HepG2 (cell line): Measurements from ENCODE around the gene POLR2J. TPM values are rescaled to one million over a fixed set of nuclear protein-coding genes. Genes with fewer than 3 reads are reported as not detected.

Source experiments
- ATAC-seq: fragments of 200-7000 bp; cut with Tn5 transposase; 3 replicates; pipeline ENCODE4 v1.9.1; 2020; ENCODE audit warnings: mild to moderate bottlenecking, moderate library complexity
- BruUV-seq: library from RNA; stranded (reverse); fragments of 400-500 nt; replicated peaks from 2 replicates; lab custom pipeline; 2021; lab: Mats Ljungman, UMichigan
- CTCF ChIA-PET: fragments of 300-600 bp; formaldehyde crosslinking; extraction: SDS; loops from one replicate; lab custom pipeline; 2021; ENCODE audit warnings: low total read pairs, inconsistent platforms, low intra/inter-chr PET ratio; lab: Yijun Ruan, JAX
- POLR2A ChIA-PET: fragments of 350-600 bp; sonication (Branson Sonifier 250); formaldehyde crosslinking; loops from one replicate; lab custom pipeline; 2020; ENCODE audit warnings: antibody characterized with exemption, inconsistent platforms; lab: Yijun Ruan, JAX
- DNase-seq: peaks from one replicate; pipeline ENCODE4 v3.0.0-alpha.2; 2015; ENCODE audit warnings: low spot score
- FAIRE-seq: peaks from 3 replicates; lab custom pipeline; 2011; peaks lifted over from hg19 to GRCh38; lab: Jason Lieb, UNC
- H2AFZ ChIP-seq: one replicate; pipeline ENCODE4 v1.6.1; 2011; ENCODE audit warnings: low read length, inconsistent platforms
- H3K27ac ChIP-seq: fragments of 300-600 bp; 3 replicates; pipeline ENCODE4 v1.8.0; 2011; ENCODE audit warnings: mixed run types, mild to moderate bottlenecking, mixed read lengths, low read length, inconsistent platforms; ENCODE audit not compliant: insufficient read depth; ENCODE audit errors: extremely low read length
- H3K27me3 ChIP-seq, 2 experiments: fragments of 200-600 bp in 1 of 2; 2 replicates in 1 of 2; 3 replicates in 1 of 2; pipeline versions ENCODE4 v1.6.0 to v1.8.0; 2011; ENCODE audit warnings: low read length in 2 of 2, mild to moderate bottlenecking in 2 of 2, moderate library complexity in 2 of 2, inconsistent platforms in 1 of 2; ENCODE audit not compliant: insufficient read depth in 2 of 2, control insufficient read depth in 1 of 2
- H3K36me3 ChIP-seq, 2 experiments: fragments of 200-600 bp in 1 of 2; replicated peaks in 1 of 2; 2 replicates in 1 of 2; 3 replicates in 1 of 2; pipeline versions ENCODE4 v1.5.1 to v1.8.0; 2011; ENCODE audit warnings: low read length in 2 of 2, inconsistent platforms in 1 of 2; ENCODE audit not compliant: insufficient read depth in 2 of 2, control insufficient read depth in 1 of 2
- H3K4me1 ChIP-seq: 2 replicates; pipeline ENCODE4 v1.5.1; 2012; ENCODE audit warnings: low read length, inconsistent platforms; ENCODE audit not compliant: insufficient read depth
- H3K4me2 ChIP-seq: 2 replicates; pipeline ENCODE4 v1.6.0; 2011; ENCODE audit warnings: low read depth, low read length, inconsistent platforms
- H3K4me3 ChIP-seq, 3 experiments: fragments of 200-600 bp in 1 of 3; sonication (generic), shearing (Covaris generic) in 1 of 3; replicated peaks in 1 of 3; 2 replicates each; pipeline ENCODE4 v1.5.1; 2011 to 2016; ENCODE audit warnings: low read length in 3 of 3, inconsistent platforms in 2 of 3, low read depth in 2 of 3, mild to moderate bottlenecking in 2 of 3, control low read depth in 1 of 3, mixed read lengths in 1 of 3; ENCODE audit not compliant: insufficient read depth in 1 of 3
- H3K79me2 ChIP-seq: one replicate; pipeline ENCODE4 v1.6.1; 2011; ENCODE audit warnings: low read length, inconsistent platforms; ENCODE audit not compliant: insufficient read depth
- H3K9ac ChIP-seq: 2 replicates; pipeline ENCODE4 v1.6.0; 2011; ENCODE audit warnings: mild to moderate bottlenecking, low read depth, low read length, inconsistent platforms; ENCODE audit not compliant: insufficient read depth
- H3K9me3 ChIP-seq: 2 replicates; pipeline ENCODE4 v1.5.1; 2012; ENCODE audit warnings: mild to moderate bottlenecking, low read length
- H4K20me1 ChIP-seq: 2 replicates; pipeline ENCODE4 v1.6.0; 2011; ENCODE audit warnings: inconsistent platforms, mild to moderate bottlenecking, low read length, moderate library complexity; ENCODE audit not compliant: insufficient read depth
- AGO1 ChIP-seq: fragments of 200-400 bp; formaldehyde crosslinking; IDR thresholded peaks from 2 replicates; pipeline ENCODE4 v1.6.1; 2017; ENCODE audit warnings: mild to moderate bottlenecking, low read depth, low read length, moderate library complexity; ENCODE audit not compliant: poor library complexity, severe bottlenecking
- HDAC2 ChIP-seq: sonication (generic); formaldehyde crosslinking; IDR thresholded peaks from 2 replicates; pipeline ENCODE4 v1.4.0; 2020; ENCODE audit warnings: missing genetic modification reagents
- HNRNPK ChIP-seq: fragments of 200-400 bp; formaldehyde crosslinking; IDR thresholded peaks from 2 replicates; pipeline ENCODE4 v1.6.1; 2018; ENCODE audit warnings: low read length, low read depth, moderate library complexity, mild to moderate bottlenecking; ENCODE audit not compliant: poor library complexity, severe bottlenecking
- KLF11 ChIP-seq: IDR thresholded peaks from 2 replicates; pipeline ENCODE4 v1.6.1; 2016; ENCODE audit warnings: missing compliant biosample characterization
- KLF12 ChIP-seq: sonication (generic); formaldehyde crosslinking; IDR thresholded peaks from 2 replicates; pipeline ENCODE4 v1.4.0; 2020; ENCODE audit warnings: missing genetic modification reagents, borderline replicate concordance
- PHF21A ChIP-seq: sonication (generic); formaldehyde crosslinking; IDR thresholded peaks from 2 replicates; pipeline ENCODE4 v1.5.0; 2020; ENCODE audit warnings: mild to moderate bottlenecking, missing genetic modification reagents
- RORA ChIP-seq: sonication (generic); formaldehyde crosslinking; IDR thresholded peaks from 2 replicates; pipeline ENCODE4 v1.5.0; 2020; ENCODE audit warnings: mild to moderate bottlenecking, missing genetic modification reagents, moderate library complexity
- RXRB ChIP-seq: IDR thresholded peaks from 2 replicates; pipeline ENCODE4 v1.6.1; 2016; ENCODE audit warnings: borderline replicate concordance, missing genetic modification reagents, missing compliant biosample characterization
- SP2 ChIP-seq: sonication (generic); formaldehyde crosslinking; IDR thresholded peaks from 2 replicates; pipeline ENCODE4 v1.5.1; 2020; ENCODE audit warnings: mild to moderate bottlenecking, missing genetic modification reagents
- TAF1 ChIP-seq: sonication (generic); formaldehyde crosslinking; IDR thresholded peaks from 2 replicates; pipeline ENCODE4 v1.4.0; 2020; ENCODE audit warnings: missing genetic modification reagents
- XRCC5 ChIP-seq: fragments of 200-400 bp; formaldehyde crosslinking; optimal IDR thresholded peaks from 2 replicates; pipeline ENCODE3; 2017; ENCODE audit warnings: mild to moderate bottlenecking, low read length
- ZMYM4 ChIP-seq: sonication (generic); formaldehyde crosslinking; IDR thresholded peaks from 2 replicates; pipeline ENCODE4 v1.8.1; 2023; ENCODE audit warnings: mild to moderate bottlenecking, missing genetic modification reagents
- ZNF264 ChIP-seq: sonication (generic); formaldehyde crosslinking; IDR thresholded peaks from 2 replicates; pipeline ENCODE4 v1.4.0; 2020; ENCODE audit warnings: missing genetic modification reagents
- ZNF331 ChIP-seq: sonication (generic); formaldehyde crosslinking; IDR thresholded peaks from 2 replicates; pipeline ENCODE4 v1.4.0; 2020; ENCODE audit warnings: missing genetic modification reagents
- ZNF772 ChIP-seq: sonication (generic); formaldehyde crosslinking; IDR thresholded peaks from 2 replicates; pipeline ENCODE4 v1.5.0; 2020; ENCODE audit warnings: mild to moderate bottlenecking, missing genetic modification reagents
- ZSCAN31 ChIP-seq: sonication (generic); formaldehyde crosslinking; IDR thresholded peaks from 2 replicates; pipeline ENCODE4 v1.5.0; 2020; ENCODE audit warnings: low read depth, mild to moderate bottlenecking, missing genetic modification reagents
- WGBS: methylation state at CpG from one replicate; pipeline ENCODE4 v1.1.6; 2017; ENCODE audit warnings: low lambda C conversion rate; 5-methylcytosine and 5-hydroxymethylcytosine counted together
- in situ Hi-C: cut with HindIII; loops from 2 replicates; pipeline ENCODE4 v1.10.0; 2017; ENCODE audit warnings: low pct_unique_long_range_greater_than_20kb; ENCODE audit not compliant: extremely low pct_ligation_motif_present
- intact Hi-C: fragments of 100-400 bp; cut with micrococcal nuclease; formaldehyde crosslinking; loops from one replicate; pipeline ENCODE4 v1.10.0; 2022; ENCODE audit not compliant: unreplicated experiment
- polyA plus RNA-seq, 8 experiments: library from polyadenylated mRNA; depleted of rRNA in 3 of 8; stranded (reverse) in 7 of 8; unstranded in 1 of 8; fragments of >200 nt; fragmentation: Illumina TruSeq in 4 of 8; extraction: Trizol in 4 of 8; gene quantifications; 2 replicates each; pipeline versions ENCODE4 v1.2.1 to v1.2.3, GENCODE V29; 2011 to 2016; ENCODE audit warnings: low read depth in 4 of 8, missing spikeins in 1 of 8, mixed read lengths in 1 of 8; ENCODE audit not compliant: insufficient read depth in 1 of 8
- total RNA-seq, 5 experiments: library from RNA; depleted of rRNA; stranded (reverse); fragments of >200 nt; fragmentation: Illumina TruSeq; extraction: Trizol; gene quantifications; 2 replicates each; pipeline ENCODE4 v1.2.3, GENCODE V29; 2016; ENCODE audit warnings: low read depth in 1 of 5
- TF ChIP-seq, protein P1 (sequence below): IDR thresholded peaks from 2 replicates; pipeline ENCODE4 v1.6.1; 2018; ENCODE audit warnings: missing genetic modification reagents
- TF ChIP-seq, protein P2 (sequence below): IDR thresholded peaks from 2 replicates; pipeline ENCODE4 v1.6.1; 2016; ENCODE audit warnings: control low read depth
- TF ChIP-seq, protein P3 (sequence below): sonication (generic); formaldehyde crosslinking; IDR thresholded peaks from 2 replicates; pipeline ENCODE4 v1.9.0; 2021; ENCODE audit warnings: missing genetic modification reagents, borderline replicate concordance

Gene POLR2J
- total and polyA plus RNA-seq, 2 of the 13 experiments (the other 11 are each of a cell fraction or from before 2014, with no cell fraction given): 41.2 to 71.4 TPM

DNA sequence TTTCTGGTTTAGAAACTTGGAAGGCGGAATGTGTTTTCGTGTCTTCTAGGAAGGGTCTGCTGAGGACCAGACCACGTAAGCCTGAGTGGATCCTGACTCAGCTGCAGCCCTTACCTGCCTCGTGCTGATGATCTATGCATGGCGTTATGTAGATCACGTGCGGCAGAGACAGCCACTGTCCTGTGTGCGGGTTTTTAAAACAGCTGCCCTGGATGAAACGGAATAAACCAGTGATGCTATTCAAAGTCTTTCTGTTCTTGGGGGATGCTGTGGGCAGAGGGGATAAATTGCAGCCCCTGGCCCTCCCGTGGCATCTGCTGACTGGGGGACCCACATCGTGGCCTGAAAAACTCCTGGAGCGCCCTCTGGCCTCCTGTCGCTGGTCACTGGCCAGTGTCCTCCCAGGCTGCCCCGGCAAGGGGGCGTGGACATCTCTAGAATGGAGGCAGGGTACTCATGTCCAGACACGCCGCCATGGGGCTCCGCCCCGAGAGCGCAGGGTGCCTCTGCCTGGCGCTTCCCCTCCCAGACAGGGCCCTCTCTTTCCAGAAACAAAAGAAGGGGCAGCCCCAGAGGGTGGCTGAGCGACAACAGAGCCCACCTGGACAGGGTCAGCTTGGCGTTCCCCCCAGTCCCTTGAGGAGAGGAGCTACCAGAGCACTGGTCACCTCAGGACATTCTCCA is 27.2 kb downstream of the POLR2J start:
- FAIRE-seq (peak; percentile 66), ATAC-seq (peak; percentile 93), DNase-seq (peak; percentile 67)
- H3K27me3 ChIP-seq: no peaks in the 10 kb centered on the region
- no peak overlapping the region for H3K27ac ChIP-seq
- no TSS peak for BruUV-seq
- POLR2A ChIA-PET: interaction anchor here (0.5 to 1.7 kb wide), 4 partner anchors 8 to 34 kb away, joined by 3 to 5 read pairs (median 4); no protein-coding TSS in a partner anchor
- CTCF ChIA-PET: interaction anchor here (1.1 kb wide), 1 partner anchor 39 kb away, joined by 3 read pairs; no protein-coding TSS in a partner anchor
- no peaks in the 10 kb centered on the region for H3K79me2 ChIP-seq
- H3K4me3 ChIP-seq: peak overlapping the region in 2 of 3 experiments; percentile 44 to 66; a peak in 5 of 6 replicates
- WGBS: 67% methylated on average over 7 of the region's 23 CpGs
- no peaks in the 10 kb centered on the region for H4K20me1 ChIP-seq
- H3K36me3 ChIP-seq: no peaks in the 10 kb centered on the region; a peak in 1 of 5 replicates
- H2AFZ ChIP-seq: peak overlapping the region; percentile 29
- intact Hi-C loops: loop anchor here (1.0 kb wide), 1 partner anchor 47 kb away; no protein-coding TSS in a partner anchor
- H3K4me2 ChIP-seq: peak overlapping the region; percentile 91
- H3K9me3 ChIP-seq: no peaks in the 10 kb centered on the region
- in situ Hi-C loops: no loop called here
- H3K4me1 ChIP-seq: peaks cover 16% of the 10 kb centered on the region
- peak overlapping the region; percentile 59 for H3K9ac ChIP-seq
- TF ChIP-seq SP2 (no peak), ZMYM4 (CRISPR knock-in tag) (0 out of 2 replicates have a peak, but pooled peaks have one; percentile 19), RORA (CRISPR knock-in tag) (no peak), KLF11 (CRISPR knock-in tag) (no peak), ZNF772 (CRISPR knock-in tag) (0 out of 2 replicates have a peak, but pooled peaks have one; percentile 17), HNRNPK (no peak), ZSCAN31 (CRISPR knock-in tag) (0 out of 2 replicates have a peak, but pooled peaks have one; percentile 41), TAF1 (CRISPR knock-in tag) (peak; percentile 43; the same call in 1 of the 2 replicates), RXRB (CRISPR knock-in tag) (no peak), KLF12 (CRISPR knock-in tag) (peak; percentile 76; the same call in 1 of the 2 replicates), AGO1 (peak; percentile 44), PHF21A (peak; percentile 36; the same call in 1 of the 2 replicates), ZNF331 (CRISPR knock-in tag) (0 out of 2 replicates have a peak, but pooled peaks have one; percentile 23), XRCC5 (peak; percentile 42), ZNF264 (0 out of 2 replicates have a peak, but pooled peaks have one; percentile 21), HDAC2 (CRISPR knock-in tag) (peak; percentile 52; the same call in 1 of the 2 replicates)
- TF ChIP-seq, protein P1, sequence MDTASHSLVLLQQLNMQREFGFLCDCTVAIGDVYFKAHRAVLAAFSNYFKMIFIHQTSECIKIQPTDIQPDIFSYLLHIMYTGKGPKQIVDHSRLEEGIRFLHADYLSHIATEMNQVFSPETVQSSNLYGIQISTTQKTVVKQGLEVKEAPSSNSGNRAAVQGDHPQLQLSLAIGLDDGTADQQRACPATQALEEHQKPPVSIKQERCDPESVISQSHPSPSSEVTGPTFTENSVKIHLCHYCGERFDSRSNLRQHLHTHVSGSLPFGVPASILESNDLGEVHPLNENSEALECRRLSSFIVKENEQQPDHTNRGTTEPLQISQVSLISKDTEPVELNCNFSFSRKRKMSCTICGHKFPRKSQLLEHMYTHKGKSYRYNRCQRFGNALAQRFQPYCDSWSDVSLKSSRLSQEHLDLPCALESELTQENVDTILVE: 0 out of 2 replicates have a peak, but pooled peaks have one; percentile 31
- TF ChIP-seq, protein P2, sequence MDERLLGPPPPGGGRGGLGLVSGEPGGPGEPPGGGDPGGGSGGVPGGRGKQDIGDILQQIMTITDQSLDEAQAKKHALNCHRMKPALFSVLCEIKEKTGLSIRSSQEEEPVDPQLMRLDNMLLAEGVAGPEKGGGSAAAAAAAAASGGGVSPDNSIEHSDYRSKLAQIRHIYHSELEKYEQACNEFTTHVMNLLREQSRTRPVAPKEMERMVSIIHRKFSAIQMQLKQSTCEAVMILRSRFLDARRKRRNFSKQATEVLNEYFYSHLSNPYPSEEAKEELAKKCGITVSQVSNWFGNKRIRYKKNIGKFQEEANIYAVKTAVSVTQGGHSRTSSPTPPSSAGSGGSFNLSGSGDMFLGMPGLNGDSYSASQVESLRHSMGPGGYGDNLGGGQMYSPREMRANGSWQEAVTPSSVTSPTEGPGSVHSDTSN (CRISPR knock-in tag): no peak
- TF ChIP-seq, protein P3, sequence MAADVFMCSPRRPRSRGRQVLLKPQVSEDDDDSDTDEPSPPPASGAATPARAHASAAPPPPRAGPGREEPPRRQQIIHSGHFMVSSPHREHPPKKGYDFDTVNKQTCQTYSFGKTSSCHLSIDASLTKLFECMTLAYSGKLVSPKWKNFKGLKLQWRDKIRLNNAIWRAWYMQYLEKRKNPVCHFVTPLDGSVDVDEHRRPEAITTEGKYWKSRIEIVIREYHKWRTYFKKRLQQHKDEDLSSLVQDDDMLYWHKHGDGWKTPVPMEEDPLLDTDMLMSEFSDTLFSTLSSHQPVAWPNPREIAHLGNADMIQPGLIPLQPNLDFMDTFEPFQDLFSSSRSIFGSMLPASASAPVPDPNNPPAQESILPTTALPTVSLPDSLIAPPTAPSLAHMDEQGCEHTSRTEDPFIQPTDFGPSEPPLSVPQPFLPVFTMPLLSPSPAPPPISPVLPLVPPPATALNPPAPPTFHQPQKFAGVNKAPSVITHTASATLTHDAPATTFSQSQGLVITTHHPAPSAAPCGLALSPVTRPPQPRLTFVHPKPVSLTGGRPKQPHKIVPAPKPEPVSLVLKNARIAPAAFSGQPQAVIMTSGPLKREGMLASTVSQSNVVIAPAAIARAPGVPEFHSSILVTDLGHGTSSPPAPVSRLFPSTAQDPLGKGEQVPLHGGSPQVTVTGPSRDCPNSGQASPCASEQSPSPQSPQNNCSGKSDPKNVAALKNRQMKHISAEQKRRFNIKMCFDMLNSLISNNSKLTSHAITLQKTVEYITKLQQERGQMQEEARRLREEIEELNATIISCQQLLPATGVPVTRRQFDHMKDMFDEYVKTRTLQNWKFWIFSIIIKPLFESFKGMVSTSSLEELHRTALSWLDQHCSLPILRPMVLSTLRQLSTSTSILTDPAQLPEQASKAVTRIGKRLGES (CRISPR knock-in tag): 0 out of 2 replicates have a peak, but pooled peaks have one; percentile 37
